ENCODE results near the gene ARHGAP42. TPM values are rescaled to one million over a fixed set of nuclear protein-coding genes. Genes with fewer than 3 reads are reported as not detected.

The ARHGAP42 gene
- total and polyA plus RNA-seq, 2 experiments from 2014 or later, result 0.74 to 2.7 TPM

GRCh38 chr11:100780470-100780869 lies 93.4 kb downstream of the ARHGAP42 start:
- DNase-seq, result no peak
- in situ Hi-C loops (cut with MboI), result no loop called here
- H3K9ac ChIP-seq, result no peak overlapping the region
- H4K20me1 ChIP-seq (ENCODE audit: insufficient read depth), result no peaks in the 10 kb centered on the region
- no peak overlapping the region for H3K4me3 ChIP-seq
- no peaks in the 10 kb centered on the region for H3F3A ChIP-seq (ENCODE audit: insufficient read depth)
- WGBS, 2 experiments (ENCODE audit: low coverage in 1 of 2, low lambda C conversion rate in 2 of 2, missing lambda C conversion rate in 2 of 2), result 95 to 96% methylated on average over 8 of the region's 8 CpGs
- H3K4me2 ChIP-seq (ENCODE audit: unreplicated experiment), result no peak overlapping the region
- H3K36me3 ChIP-seq (ENCODE audit: low read depth), result no peaks in the 10 kb centered on the region
- H3K4me1 ChIP-seq (ENCODE audit: insufficient read depth), result no peaks in the 10 kb centered on the region
- no peak overlapping the region for H3K27ac ChIP-seq
- no peak overlapping the region for H2AFZ ChIP-seq
- H3K79me2 ChIP-seq (ENCODE audit: insufficient read depth), result no peaks in the 10 kb centered on the region
- H3K9me3 ChIP-seq (ENCODE audit: low read depth), result no peaks in the 10 kb centered on the region
- no peak for TF ChIP-seq EZH2 (IDR thresholded peaks at IDR 0.05; ENCODE audit: insufficient read depth, poor library complexity, severe bottlenecking)
- no peak for TF ChIP-seq EZH2phosphoT487 (IDR thresholded peaks at IDR 0.05; ENCODE audit: insufficient read depth, low read depth)
- H3K27me3 ChIP-seq (replicated peaks; ENCODE audit: insufficient read depth), result no peaks in the 10 kb centered on the region
- no peaks in the 10 kb centered on the region for H3K9me2 ChIP-seq (ENCODE audit: insufficient read depth)

GRCh38 chr11:100785148-100785983 lies 98.3 kb downstream of the ARHGAP42 start:
- no peaks in the 10 kb centered on the region for H3K9me3 ChIP-seq (ENCODE audit: low read depth)
- H3K4me1 ChIP-seq (ENCODE audit: insufficient read depth), result no peaks in the 10 kb centered on the region
- H3K79me2 ChIP-seq (ENCODE audit: insufficient read depth), result no peaks in the 10 kb centered on the region
- no peaks in the 10 kb centered on the region for H3K27me3 ChIP-seq (replicated peaks; ENCODE audit: insufficient read depth)
- WGBS, 2 experiments (ENCODE audit: low coverage in 1 of 2, low lambda C conversion rate in 2 of 2, missing lambda C conversion rate in 2 of 2), result 92 to 95% methylated on average over 5 of the region's 5 CpGs
- no peaks in the 10 kb centered on the region for H3K36me3 ChIP-seq (ENCODE audit: low read depth)
- no peak for DNase-seq
- in situ Hi-C loops (cut with MboI), result no loop called here
- TF ChIP-seq EZH2phosphoT487 (IDR thresholded peaks at IDR 0.05; ENCODE audit: insufficient read depth, low read depth), result no peak
- TF ChIP-seq EZH2 (IDR thresholded peaks at IDR 0.05; ENCODE audit: insufficient read depth, poor library complexity, severe bottlenecking), result no peak
- H3F3A ChIP-seq (ENCODE audit: insufficient read depth), result no peaks in the 10 kb centered on the region
- H3K27ac ChIP-seq, result no peak overlapping the region
- H4K20me1 ChIP-seq (ENCODE audit: insufficient read depth), result no peaks in the 10 kb centered on the region
- no peak overlapping the region for H3K9ac ChIP-seq
- H3K4me2 ChIP-seq (ENCODE audit: unreplicated experiment), result no peak overlapping the region
- H3K9me2 ChIP-seq (ENCODE audit: insufficient read depth), result no peaks in the 10 kb centered on the region
- no peak overlapping the region for H3K4me3 ChIP-seq
- no peak overlapping the region for H2AFZ ChIP-seq

GRCh38 chr11:100788561-100789295 lies 101.6 kb downstream of the ARHGAP42 start:
- WGBS, 2 experiments (ENCODE audit: low coverage in 1 of 2, low lambda C conversion rate in 2 of 2, missing lambda C conversion rate in 2 of 2), result 89% methylated on average over 1 of the region's 1 CpG
- Histone ChIP-seq H3K36me3 (ENCODE audit: low read depth) (no peaks in the 10 kb centered on the region), H3K79me2 (ENCODE audit: insufficient read depth) (no peaks in the 10 kb centered on the region), H3F3A (ENCODE audit: insufficient read depth) (no peaks in the 10 kb centered on the region), H2AFZ (no peak overlapping the region), H3K9me2 (ENCODE audit: insufficient read depth) (no peaks in the 10 kb centered on the region), H3K27me3 (replicated peaks; ENCODE audit: insufficient read depth) (no peaks in the 10 kb centered on the region), H3K4me1 (ENCODE audit: insufficient read depth) (no peaks in the 10 kb centered on the region), H4K20me1 (ENCODE audit: insufficient read depth) (no peaks in the 10 kb centered on the region), H3K9me3 (ENCODE audit: low read depth) (no peaks in the 10 kb centered on the region), H3K27ac (no peak overlapping the region), H3K4me2 (ENCODE audit: unreplicated experiment) (no peak overlapping the region), H3K4me3 (no peak overlapping the region), H3K9ac (no peak overlapping the region)
- TF ChIP-seq EZH2phosphoT487 (IDR thresholded peaks at IDR 0.05; ENCODE audit: insufficient read depth, low read depth) (no peak), EZH2 (IDR thresholded peaks at IDR 0.05; ENCODE audit: insufficient read depth, poor library complexity, severe bottlenecking) (no peak)
- in situ Hi-C loops (cut with MboI), result no loop called here
- no peak for DNase-seq

GRCh38 chr11:100789500-100789899 lies 102.4 kb downstream of the ARHGAP42 start:
- Histone ChIP-seq H2AFZ (no peak overlapping the region), H3K9ac (no peak overlapping the region), H3K9me3 (ENCODE audit: low read depth) (no peaks in the 10 kb centered on the region), H3K79me2 (ENCODE audit: insufficient read depth) (no peaks in the 10 kb centered on the region), H3F3A (ENCODE audit: insufficient read depth) (no peaks in the 10 kb centered on the region), H3K36me3 (ENCODE audit: low read depth) (no peaks in the 10 kb centered on the region), H3K4me2 (ENCODE audit: unreplicated experiment) (no peak overlapping the region), H3K4me3 (no peak overlapping the region), H3K4me1 (ENCODE audit: insufficient read depth) (no peaks in the 10 kb centered on the region), H4K20me1 (ENCODE audit: insufficient read depth) (no peaks in the 10 kb centered on the region), H3K27ac (no peak overlapping the region), H3K9me2 (ENCODE audit: insufficient read depth) (no peaks in the 10 kb centered on the region), H3K27me3 (replicated peaks; ENCODE audit: insufficient read depth) (no peaks in the 10 kb centered on the region)
- in situ Hi-C loops (cut with MboI), result no loop called here
- TF ChIP-seq EZH2phosphoT487 (IDR thresholded peaks at IDR 0.05; ENCODE audit: insufficient read depth, low read depth) (no peak), EZH2 (IDR thresholded peaks at IDR 0.05; ENCODE audit: insufficient read depth, poor library complexity, severe bottlenecking) (no peak)
- 96 to 97% methylated on average over 6 of the region's 6 CpGs for WGBS, 2 experiments (ENCODE audit: low coverage in 1 of 2, low lambda C conversion rate in 2 of 2, missing lambda C conversion rate in 2 of 2)
- no peak for DNase-seq
